ENCODE measurements around the gene PGAP1. TPM values are rescaled to one million over a fixed set of nuclear protein-coding genes. Genes with fewer than 3 reads are reported as not detected.

Gene PGAP1, protein sequence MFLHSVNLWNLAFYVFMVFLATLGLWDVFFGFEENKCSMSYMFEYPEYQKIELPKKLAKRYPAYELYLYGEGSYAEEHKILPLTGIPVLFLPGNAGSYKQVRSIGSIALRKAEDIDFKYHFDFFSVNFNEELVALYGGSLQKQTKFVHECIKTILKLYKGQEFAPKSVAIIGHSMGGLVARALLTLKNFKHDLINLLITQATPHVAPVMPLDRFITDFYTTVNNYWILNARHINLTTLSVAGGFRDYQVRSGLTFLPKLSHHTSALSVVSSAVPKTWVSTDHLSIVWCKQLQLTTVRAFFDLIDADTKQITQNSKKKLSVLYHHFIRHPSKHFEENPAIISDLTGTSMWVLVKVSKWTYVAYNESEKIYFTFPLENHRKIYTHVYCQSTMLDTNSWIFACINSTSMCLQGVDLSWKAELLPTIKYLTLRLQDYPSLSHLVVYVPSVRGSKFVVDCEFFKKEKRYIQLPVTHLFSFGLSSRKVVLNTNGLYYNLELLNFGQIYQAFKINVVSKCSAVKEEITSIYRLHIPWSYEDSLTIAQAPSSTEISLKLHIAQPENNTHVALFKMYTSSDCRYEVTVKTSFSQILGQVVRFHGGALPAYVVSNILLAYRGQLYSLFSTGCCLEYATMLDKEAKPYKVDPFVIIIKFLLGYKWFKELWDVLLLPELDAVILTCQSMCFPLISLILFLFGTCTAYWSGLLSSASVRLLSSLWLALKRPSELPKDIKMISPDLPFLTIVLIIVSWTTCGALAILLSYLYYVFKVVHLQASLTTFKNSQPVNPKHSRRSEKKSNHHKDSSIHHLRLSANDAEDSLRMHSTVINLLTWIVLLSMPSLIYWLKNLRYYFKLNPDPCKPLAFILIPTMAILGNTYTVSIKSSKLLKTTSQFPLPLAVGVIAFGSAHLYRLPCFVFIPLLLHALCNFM
- 2.0 to 3.2 TPM (median 2.5 TPM) in 5 replicates for total RNA-seq (2022; extraction: Qiagen RNA extraction; ENCODE audit: low read depth)

DNA sequence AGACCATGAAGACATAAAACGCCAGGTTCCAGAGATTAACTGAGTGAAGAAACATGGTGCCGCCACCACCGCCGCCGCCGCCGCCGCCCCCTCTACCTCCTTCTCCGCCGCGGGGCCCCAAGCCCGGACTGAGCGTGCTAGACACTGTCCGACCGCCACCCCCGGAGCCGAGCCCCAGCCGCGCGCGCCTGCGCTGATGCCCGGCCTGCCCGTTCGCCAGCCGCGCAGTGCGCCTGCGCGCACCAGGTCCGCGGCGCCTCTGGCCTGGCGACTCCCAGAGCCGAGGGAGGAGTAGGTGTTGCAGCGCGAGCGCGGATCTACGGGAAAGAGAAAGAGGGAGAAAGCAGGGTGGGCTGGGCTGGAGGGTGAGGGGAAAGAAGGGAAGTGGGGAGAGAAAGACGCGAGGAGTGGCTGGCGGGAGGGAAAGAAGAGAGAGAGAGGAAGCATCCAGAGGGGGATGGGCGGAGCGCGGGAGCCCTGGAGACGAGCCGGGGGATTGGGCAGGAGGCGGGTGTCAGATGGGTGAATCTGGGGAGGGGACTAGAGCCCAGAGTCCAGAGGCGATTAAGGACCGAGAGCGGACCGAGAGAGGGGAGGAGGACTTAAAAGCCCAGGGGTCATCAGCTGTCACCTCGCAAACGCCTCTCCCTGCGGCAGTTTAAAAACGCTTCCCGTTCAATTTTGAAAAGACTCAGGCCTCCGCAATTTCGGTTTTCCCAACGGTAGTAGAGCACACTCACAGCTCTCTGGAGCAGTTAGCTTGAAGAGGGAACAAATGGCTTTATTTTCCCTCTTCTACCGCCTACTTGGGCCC lies at the start of gene PGAP1:
PGAP1 (minus strand) TSS at position 146 of the 814 bp plus-strand sequence; CDS start at position 55, 91 bp downstream.

DNA sequence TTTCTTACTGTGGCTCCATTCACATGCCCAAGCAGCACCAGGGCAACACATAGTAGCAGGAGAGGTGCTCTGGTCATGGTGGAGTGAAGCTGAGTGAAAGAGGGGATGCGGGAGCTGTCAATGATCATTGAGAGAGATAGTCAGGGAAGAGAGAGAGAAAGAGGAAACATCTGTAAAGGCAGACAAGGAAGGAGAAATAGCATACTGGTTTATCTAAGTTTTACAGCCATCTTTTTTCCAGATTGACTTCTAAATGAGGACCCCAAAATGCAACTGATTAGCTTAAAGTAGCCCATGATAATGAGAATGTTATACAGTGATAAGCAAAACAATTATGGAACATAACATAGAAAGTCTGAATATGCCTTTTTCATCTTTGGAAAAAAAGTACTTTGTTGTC lies 117.2 kb downstream of the PGAP1 start, which contains the start of gene C2orf66:
C2orf66 (minus strand) TSS at position 96 of the 400 bp plus-strand sequence; CDS start at position 77, 19 bp downstream.

Other genes starting within 250 kb of the PGAP1 start
- gene GTF3C3, start 127.0 kb downstream of the PGAP1 start, total RNA-seq (2022; extraction: Qiagen RNA extraction; ENCODE audit: low read depth) = 14.6 to 20.8 TPM (median 18.1 TPM) in 5 replicates
- gene C2orf66, start 117.4 kb downstream of the PGAP1 start, total RNA-seq (2022; extraction: Qiagen RNA extraction; ENCODE audit: low read depth) = 0.12 TPM in 1 of 5 replicates, not detected in the others